NB4 (cell line): ENCODE data around the gene NFE2L1.

ENCODE experiments used
- DNase-seq: peaks from one replicate; pipeline ENCODE4 v3.0.0; 2010; ENCODE audit warnings: low read depth
- H3K4me3 ChIP-seq: one replicate; pipeline ENCODE4 v1.5.1; 2011; ENCODE audit warnings: mild to moderate bottlenecking, low read depth, low read length, moderate library complexity
- CTCF ChIP-seq: IDR thresholded peaks from one replicate; pipeline ENCODE4 v1.5.1; 2012; ENCODE audit warnings: low read depth, low read length
- MAX ChIP-seq: IDR thresholded peaks from 2 replicates; pipeline ENCODE4 v1.6.1; 2011; ENCODE audit warnings: low read depth, low read length
- MYC ChIP-seq: IDR thresholded peaks from 2 replicates; pipeline ENCODE4 v1.6.1; 2011; ENCODE audit warnings: low read depth, low read length
- POLR2A ChIP-seq: IDR thresholded peaks from 2 replicates; pipeline ENCODE4 v1.6.1; 2011; ENCODE audit warnings: mild to moderate bottlenecking; ENCODE audit not compliant: insufficient read length; ENCODE audit errors: extremely low read depth

The NFE2L1 gene

GRCh38 chr17:48036693-48037035 is 11.5 kb upstream of the NFE2L1 start:
- no peak for DNase-seq
- H3K4me3 ChIP-seq: no peak overlapping the region
- no peak for TF ChIP-seq MYC
- no peak for TF ChIP-seq CTCF
- no peak for TF ChIP-seq POLR2A
- TF ChIP-seq MAX: no peak

GRCh38 chr17:48037036-48037837 is 10.9 kb upstream of the NFE2L1 start, which contains the start of gene COPZ2:
COPZ2 (minus strand) TSS chr17:48037797; CDS start chr17:48037777, 20 bp downstream.
- TF ChIP-seq MYC: no peak
- TF ChIP-seq CTCF: no peak
- TF ChIP-seq POLR2A: no peak
- no peak for TF ChIP-seq MAX
- no peak within 1 kb of the TSS for H3K4me3 ChIP-seq
- DNase-seq: no peak

GRCh38 chr17:48037838-48038323 is 10.3 kb upstream of the NFE2L1 start:
- TF ChIP-seq CTCF: no peak
- no peak for TF ChIP-seq MYC
- no peak for TF ChIP-seq MAX
- no peak for TF ChIP-seq POLR2A
- no peak overlapping the region for H3K4me3 ChIP-seq
- no peak for DNase-seq

GRCh38 chr17:48038687-48039086 is 9.5 kb upstream of the NFE2L1 start:
- no peak for DNase-seq
- no peak overlapping the region for H3K4me3 ChIP-seq
- no peak for TF ChIP-seq CTCF
- TF ChIP-seq POLR2A: no peak
- no peak for TF ChIP-seq MYC
- TF ChIP-seq MAX: no peak

GRCh38 chr17:48043176-48043575 is 5.0 kb upstream of the NFE2L1 start:
- no peak overlapping the region for H3K4me3 ChIP-seq
- DNase-seq: peak; percentile 78
- TF ChIP-seq CTCF (no peak), MAX (peak; percentile 26; the same call in 1 of the 2 replicates), MYC (no peak)
